ENCODE data around the gene NLK.

GRCh38 chr17:28096756-28097155 is 54.3 kb downstream of the NLK start:
- TF ChIP-seq EZH2phosphoT487 (IDR thresholded peaks at IDR 0.05; ENCODE audit: borderline replicate concordance) (no peak), CTCF (conservative IDR thresholded peaks at IDR 0.05; ENCODE audit: low read length) (no peak)

All from Loucy (cell line).